H1 (cell line): ENCODE results near the gene SPR. TPM values are rescaled to one million over a fixed set of nuclear protein-coding genes. Genes with fewer than 3 reads are reported as not detected.

ENCODE experiments used
- ATF2 ChIP-seq: IDR thresholded peaks from 2 replicates; pipeline ENCODE4 v1.6.1; 2012; ENCODE audit warnings: low read length, inconsistent platforms
- BRCA1 ChIP-seq: IDR thresholded peaks from 2 replicates; pipeline ENCODE4 v1.6.1; 2012; ENCODE audit warnings: low read depth, low read length, improper control_type of control experiment
- CBX5 ChIP-seq: fragments of 300-800, 300-1000 bp; sonication (generic); IDR thresholded peaks from 2 replicates; pipeline ENCODE4 v1.7.1; 2016; ENCODE audit warnings: antibody characterized with exemption, low read length, low read depth
- EGR1 ChIP-seq: IDR thresholded peaks from 2 replicates; pipeline ENCODE4 v1.6.1; 2011; ENCODE audit warnings: low read depth, low read length, borderline replicate concordance
- HDAC6 ChIP-seq: IDR thresholded peaks from one replicate; pipeline ENCODE4 v1.7.1; 2012; ENCODE audit warnings: low read depth, mild to moderate bottlenecking, inconsistent platforms, low read length, moderate library complexity
- JUN ChIP-seq: IDR thresholded peaks from 2 replicates; pipeline ENCODE4 v1.6.1; 2011; ENCODE audit warnings: low read depth, mild to moderate bottlenecking, improper control_type of control experiment, low read length
- KDM1A ChIP-seq: fragments of 200-600, 300-600 bp; sonication (generic); IDR thresholded peaks from 2 replicates; pipeline ENCODE4 v1.7.1; 2016; ENCODE audit warnings: mild to moderate bottlenecking, low read length, borderline replicate concordance
- KDM4A ChIP-seq: IDR thresholded peaks from one replicate; pipeline ENCODE4 v1.7.1; 2012; ENCODE audit warnings: low read depth, mild to moderate bottlenecking, moderate library complexity, low read length, inconsistent platforms; ENCODE audit not compliant: severe bottlenecking
- PHF8 ChIP-seq: fragments of 200-600 bp; sonication (generic); conservative IDR thresholded peaks from 2 replicates; pipeline ENCODE4 v1.7.1; 2012; ENCODE audit warnings: low read depth, mild to moderate bottlenecking, inconsistent platforms, low read length, moderate library complexity
- POLR2AphosphoS5 ChIP-seq: IDR thresholded peaks from 2 replicates; pipeline ENCODE4 v1.6.1; 2011; ENCODE audit warnings: low read depth, low read length
- POU5F1 ChIP-seq: IDR thresholded peaks from 2 replicates; pipeline ENCODE4 v1.6.1; 2011; ENCODE audit warnings: low read depth, mild to moderate bottlenecking, low read length, moderate library complexity
- RBBP5 ChIP-seq: IDR thresholded peaks from 2 replicates; pipeline ENCODE4 v1.7.1; 2012; ENCODE audit warnings: low read depth, mild to moderate bottlenecking, inconsistent platforms, low read length, moderate library complexity, borderline replicate concordance
- RNF2 ChIP-seq: fragments of 200-900, 300-1000 bp; sonication (generic); IDR thresholded peaks from 2 replicates; pipeline ENCODE4 v1.7.1; 2016; ENCODE audit warnings: borderline replicate concordance, low read depth, mild to moderate bottlenecking, antibody characterized with exemption, low read length; ENCODE audit not compliant: poor library complexity, severe bottlenecking; ENCODE audit errors: missing control alignments
- SIRT6 ChIP-seq: IDR thresholded peaks from one replicate; pipeline ENCODE4 v1.7.1; 2012; ENCODE audit warnings: low read length, inconsistent platforms
- SP2 ChIP-seq: IDR thresholded peaks from 2 replicates; pipeline ENCODE4 v1.6.1; 2012; ENCODE audit warnings: mild to moderate bottlenecking, low read length, inconsistent platforms
- SP4 ChIP-seq: IDR thresholded peaks from 2 replicates; pipeline ENCODE4 v1.6.1; 2012; ENCODE audit warnings: low read length, inconsistent platforms
- SRF ChIP-seq: IDR thresholded peaks from 2 replicates; pipeline ENCODE4 v1.6.1; 2011; ENCODE audit warnings: mild to moderate bottlenecking, low read depth, low read length, moderate library complexity
- SUZ12 ChIP-seq: fragments of 200-600 bp; sonication (generic); IDR thresholded peaks from 2 replicates; pipeline ENCODE4 v1.6.1; 2012; ENCODE audit warnings: mild to moderate bottlenecking, inconsistent platforms, low read length, moderate library complexity, mixed read lengths
- TAF1 ChIP-seq: IDR thresholded peaks from 2 replicates; pipeline ENCODE4 v1.6.1; 2011; ENCODE audit warnings: mild to moderate bottlenecking, low read depth, low read length
- TCF12 ChIP-seq: IDR thresholded peaks from 2 replicates; pipeline ENCODE4 v1.6.1; 2011; ENCODE audit warnings: low read depth, mild to moderate bottlenecking, low read length
- YY1 ChIP-seq: IDR thresholded peaks from 2 replicates; pipeline ENCODE4 v1.6.1; 2011; ENCODE audit warnings: low read depth, mild to moderate bottlenecking, low read length
- polyA plus RNA-seq, 7 experiments: library from polyadenylated mRNA; depleted of rRNA in 3 of 7; stranded (reverse) in 5 of 7; unstranded in 2 of 7; fragments of >200 nt in 5 of 7; fragments of 200-250 nt in 2 of 7; gene quantifications; 1 replicate in 5 of 7; 2 replicates in 1 of 7; 4 replicates in 1 of 7; pipeline versions ENCODE4 v1.2.1 to v1.2.3, GENCODE V29; 2011 to 2013; ENCODE audit warnings: missing spikeins in 2 of 7, mixed read lengths in 2 of 7
- total RNA-seq: library from RNA; stranded (reverse); fragmentation: NEBNext Ultra II Directional; extraction: Animal tissue kit (Norgen Biotek cat#: 25700); gene quantifications from 2 replicates; pipeline ENCODE4 v1.2.1, GENCODE V29; 2021
- TF ChIP-seq, protein P1 (sequence below): IDR thresholded peaks from 2 replicates; pipeline ENCODE4 v1.6.1; 2012; ENCODE audit warnings: inconsistent platforms

Gene SPR
- total and polyA plus RNA-seq, 2 of the 8 experiments (the other 6 are each of a cell fraction or from before 2014, with no cell fraction given) = 4.5 to 11.5 TPM

DNA sequence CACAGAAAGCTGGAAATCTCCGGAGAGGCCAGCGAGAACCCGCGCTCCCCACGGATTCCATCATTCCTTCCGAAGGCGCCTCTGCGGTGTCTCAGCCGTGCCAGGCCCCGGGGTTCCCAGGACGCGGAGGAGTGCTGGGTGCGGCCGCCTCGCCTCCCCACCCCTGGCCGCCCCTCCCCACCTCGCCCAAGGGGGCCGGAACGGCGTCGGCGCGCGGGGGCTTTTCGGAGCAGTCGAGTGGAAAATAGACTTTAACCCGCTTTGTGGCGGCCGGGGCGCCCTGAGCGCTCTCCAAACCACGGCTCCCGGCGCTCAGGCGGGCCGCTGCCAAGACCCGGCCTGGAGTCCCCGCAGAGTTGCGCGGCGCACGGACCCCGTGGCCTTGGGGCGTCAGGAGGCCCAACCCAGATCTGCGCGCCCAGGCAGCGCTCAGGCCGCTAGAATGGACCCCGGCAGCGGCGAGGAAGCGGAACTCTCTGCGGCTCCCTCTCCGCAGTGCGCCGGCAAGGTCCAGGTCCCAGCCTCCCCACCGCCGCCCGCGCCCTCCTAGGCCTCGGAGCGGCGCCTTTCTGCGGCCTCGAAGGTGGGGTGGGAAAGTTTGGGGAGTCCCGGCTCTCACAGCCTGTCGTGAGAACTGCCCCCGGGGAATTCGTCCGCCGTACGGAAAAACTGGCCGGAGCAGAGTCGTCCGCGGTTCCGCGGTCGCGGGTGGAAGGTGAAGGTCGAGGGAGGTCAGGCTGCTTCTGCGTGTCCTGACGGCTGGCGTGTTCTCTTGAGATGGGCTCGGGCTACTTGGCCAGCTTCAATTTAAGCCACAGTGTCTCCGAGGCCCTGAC, 28.9 kb downstream of the SPR start (continued):
- TF ChIP-seq YY1 (no peak; the same call in 1 of the 2 replicates), EGR1 (peak; percentile 70; the same call in 1 of the 2 replicates), TAF1 (0 out of 2 replicates have a peak, but pooled peaks have one; percentile 27), SRF (no peak), POLR2AphosphoS5 (no peak), RNF2 (peak; percentile 26), SIRT6 (no peak), KDM1A (0 out of 2 replicates have a peak, but pooled peaks have one; percentile 5), HDAC6 (no peak), PHF8 (no peak), SP2 (no peak), BRCA1 (no peak), ATF2 (no peak), POU5F1 (no peak), JUN (no peak), SUZ12 (peak; percentile 81), KDM4A (no peak), SP4 (no peak), RBBP5 (0 out of 2 replicates have a peak, but pooled peaks have one; percentile 27), TCF12 (no peak), CBX5 (no peak)
- TF ChIP-seq, protein P1, sequence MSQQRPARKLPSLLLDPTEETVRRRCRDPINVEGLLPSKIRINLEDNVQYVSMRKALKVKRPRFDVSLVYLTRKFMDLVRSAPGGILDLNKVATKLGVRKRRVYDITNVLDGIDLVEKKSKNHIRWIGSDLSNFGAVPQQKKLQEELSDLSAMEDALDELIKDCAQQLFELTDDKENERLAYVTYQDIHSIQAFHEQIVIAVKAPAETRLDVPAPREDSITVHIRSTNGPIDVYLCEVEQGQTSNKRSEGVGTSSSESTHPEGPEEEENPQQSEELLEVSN = peak; percentile 44
